Lower leg skin (tissue), 4 donors: Measurements from ENCODE around the gene ZNF419. TPM values are rescaled to one million over a fixed set of nuclear protein-coding genes. Genes with fewer than 3 reads are reported as not detected.

Experiments
- DNase-seq, 2 donors: peaks; one replicate each; pipeline ENCODE4 v3.0.0-alpha.2; 2019; ENCODE audit warnings: low spot score in 2 of 2
- H3K4me3 ChIP-seq: fragments of 200-600 bp; sonication (generic); 2 replicates; pipeline ENCODE4 v1.5.1; 2017; ENCODE audit warnings: mild to moderate bottlenecking, low read depth; ENCODE audit not compliant: poor library complexity, severe bottlenecking
- POLR2A ChIP-seq, 2 donors: fragments of 450-650 bp; IDR thresholded peaks; one replicate each; pipeline ENCODE4 v1.6.1; 2016 to 2017; ENCODE audit warnings: antibody characterized with exemption in 2 of 2, mild to moderate bottlenecking in 1 of 2, moderate library complexity in 1 of 2
- WGBS, 2 donors: methylation state at CpG; one replicate each; pipeline ENCODE4 v1.1.5; 2018; 5-methylcytosine and 5-hydroxymethylcytosine counted together
- intact Hi-C: fragments of 100-400 bp; cut with DNase I; formaldehyde crosslinking; loops from one replicate; pipeline ENCODE4 v1.15.0; 2023; ENCODE audit warnings: low total_unique reads
- total RNA-seq, 4 donors: library from RNA; depleted of rRNA; stranded (reverse); fragments of >200 nt; gene quantifications; one replicate each; pipeline ENCODE4 v1.1.0, GENCODE V29; 2016
- TF ChIP-seq, protein P1 (sequence below), 3 donors: fragments of 450-650 bp; IDR thresholded peaks; one replicate each; pipeline ENCODE4 v1.5.1; 2016; ENCODE audit warnings: antibody characterized with exemption in 3 of 3, mild to moderate bottlenecking in 3 of 3, moderate library complexity in 2 of 3

ZNF419 gene
- total RNA-seq, 4 donors from 2014 or later, result 7.8 to 26.6 (median 13.4) TPM

DNA sequence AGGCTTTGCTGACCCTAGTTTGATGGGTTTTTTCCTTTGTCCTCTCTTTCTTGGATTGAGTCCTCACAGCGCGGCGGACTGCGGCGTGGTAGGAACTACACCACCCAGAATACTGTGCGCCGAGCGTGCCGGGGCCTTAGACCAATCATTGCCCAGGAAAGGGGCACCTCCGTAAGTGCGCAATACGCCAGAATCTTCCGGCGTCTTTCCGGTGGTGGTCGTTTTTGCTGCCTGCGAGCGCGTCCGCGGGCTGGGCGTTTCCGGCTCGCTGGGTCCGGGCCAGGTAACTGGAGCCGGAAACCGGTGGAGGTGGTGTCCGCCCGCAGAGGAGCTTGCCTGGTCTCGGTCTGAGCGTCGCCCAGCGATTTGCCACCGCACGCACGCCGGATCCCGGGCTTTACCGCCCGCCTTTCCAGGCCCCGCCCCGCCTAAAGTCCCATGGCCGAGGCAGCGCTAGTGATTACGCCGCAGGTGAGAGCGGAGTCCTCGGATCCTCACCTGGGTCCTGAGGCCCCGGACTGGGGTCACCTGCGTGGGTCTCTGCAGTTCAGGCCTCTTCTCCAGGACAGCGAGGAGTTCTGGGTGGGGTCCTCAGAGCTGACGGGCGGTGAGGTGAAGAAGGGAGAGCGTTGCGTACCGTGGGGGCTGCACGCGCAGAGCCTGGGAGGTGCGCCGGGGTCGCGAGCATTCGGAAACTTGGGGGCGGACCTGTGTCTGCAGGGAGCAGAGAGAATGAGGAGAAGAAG is 39.8 kb downstream of the ZNF419 start, which contains the start of gene ZNF549:
Gene ZNF549, plus strand, starts transcription at position 221 of the 746 bp plus-strand sequence. Its CDS starts 218 bp downstream, at position 439.
- peak; percentile 82 to 96 for DNase-seq
- H3K4me3 ChIP-seq, result peak within 1 kb of the TSS; percentile 71
- intact Hi-C loops, result no loop called here
- TF ChIP-seq, protein P1, sequence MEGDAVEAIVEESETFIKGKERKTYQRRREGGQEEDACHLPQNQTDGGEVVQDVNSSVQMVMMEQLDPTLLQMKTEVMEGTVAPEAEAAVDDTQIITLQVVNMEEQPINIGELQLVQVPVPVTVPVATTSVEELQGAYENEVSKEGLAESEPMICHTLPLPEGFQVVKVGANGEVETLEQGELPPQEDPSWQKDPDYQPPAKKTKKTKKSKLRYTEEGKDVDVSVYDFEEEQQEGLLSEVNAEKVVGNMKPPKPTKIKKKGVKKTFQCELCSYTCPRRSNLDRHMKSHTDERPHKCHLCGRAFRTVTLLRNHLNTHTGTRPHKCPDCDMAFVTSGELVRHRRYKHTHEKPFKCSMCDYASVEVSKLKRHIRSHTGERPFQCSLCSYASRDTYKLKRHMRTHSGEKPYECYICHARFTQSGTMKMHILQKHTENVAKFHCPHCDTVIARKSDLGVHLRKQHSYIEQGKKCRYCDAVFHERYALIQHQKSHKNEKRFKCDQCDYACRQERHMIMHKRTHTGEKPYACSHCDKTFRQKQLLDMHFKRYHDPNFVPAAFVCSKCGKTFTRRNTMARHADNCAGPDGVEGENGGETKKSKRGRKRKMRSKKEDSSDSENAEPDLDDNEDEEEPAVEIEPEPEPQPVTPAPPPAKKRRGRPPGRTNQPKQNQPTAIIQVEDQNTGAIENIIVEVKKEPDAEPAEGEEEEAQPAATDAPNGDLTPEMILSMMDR (IDR thresholded peaks at IDR 0.05), result no peak
- no peak for TF ChIP-seq POLR2A (IDR thresholded peaks at IDR 0.05)
- 2 to 4% methylated on average over 56 to 64 of the region's 64 CpGs for WGBS, 2 donors

- 95 to 97% methylated on average over 7 of the region's 7 CpGs for WGBS, 2 donors
- H3K4me3 ChIP-seq, result no peak overlapping the region
- no peak for DNase-seq
- intact Hi-C loops, result no loop called here
- no peak for TF ChIP-seq POLR2A (IDR thresholded peaks at IDR 0.05)
- TF ChIP-seq, protein P1 (IDR thresholded peaks at IDR 0.05), result no peak
Observed at GRCh38 chr19:57537953-57538547, 50.5 kb downstream of the ZNF419 start.

Other genes with a start within 250 kb of the ZNF419 start
- gene ZNF805, start 247.1 kb upstream of the ZNF419 start, total RNA-seq, result 10 to 100 TPM; 18.1 to 23.0 (median 20.3) TPM
- gene ZNF460, start 207.3 kb upstream of the ZNF419 start, total RNA-seq, result 10 to 100 TPM; 57.6 to 71.0 (median 65.5) TPM
- 10 to 100 TPM; 11.4 to 15.7 (median 12.4) TPM for gene ZNF543, start 167.3 kb upstream of the ZNF419 start, total RNA-seq
- gene ZNF304, start 136.5 kb upstream of the ZNF419 start, total RNA-seq, result 10 to 100 TPM in 1 of 4 donors, 1 to 10 TPM in 3; 8.3 to 11.8 (median 8.9) TPM
- 10 to 100 TPM; 11.3 to 20.1 (median 19.5) TPM for gene TRAPPC2B, start 124.2 kb upstream of the ZNF419 start, total RNA-seq
- 1 to 10 TPM in 3 of 4 donors, under 1 TPM in 1; 0.42 to 2.4 (median 1.4) TPM for gene ZNF547, start 124.2 kb upstream of the ZNF419 start, total RNA-seq
- gene ZNF548, start 97.9 kb upstream of the ZNF419 start, total RNA-seq, result 10 to 100 TPM; 20.3 to 29.3 (median 23.5) TPM
- gene ZNF17, start 76.6 kb upstream of the ZNF419 start, total RNA-seq, result 10 to 100 TPM in 2 of 4 donors, 1 to 10 TPM in 2; 8.9 to 30.3 (median 14.0) TPM
- gene ZNF749, start 52.4 kb upstream of the ZNF419 start, total RNA-seq, result 10 to 100 TPM in 3 of 4 donors, 1 to 10 TPM in 1; 7.8 to 16.1 (median 12.9) TPM
- 1 to 10 TPM in 1 of 4 donors, under 1 TPM in 3; 0.25 to 1.4 (median 0.86) TPM for gene VN1R1, start 30.6 kb upstream of the ZNF419 start, total RNA-seq
- gene ZNF772, start 10.2 kb upstream of the ZNF419 start, total RNA-seq, result 10 to 100 TPM; 11.6 to 18.3 (median 12.2) TPM
- 10 to 100 TPM in 3 of 4 donors, 1 to 10 TPM in 1; 5.7 to 30.8 (median 17.5) TPM for gene ZNF773, start 12.2 kb downstream of the ZNF419 start, total RNA-seq
- 1 to 10 TPM; 4.4 to 5.5 (median 4.9) TPM for gene ZNF549, start 39.6 kb downstream of the ZNF419 start, total RNA-seq
- gene ZNF550, start 72.1 kb downstream of the ZNF419 start, total RNA-seq, result 10 to 100 TPM in 3 of 4 donors, 1 to 10 TPM in 1; 9.8 to 19.2 (median 13.5) TPM
- gene ZNF416, start 91.2 kb downstream of the ZNF419 start, total RNA-seq, result 10 to 100 TPM in 1 of 4 donors, 1 to 10 TPM in 3; 6.7 to 10.2 (median 8.4) TPM
- gene ZIK1, start 96.4 kb downstream of the ZNF419 start, total RNA-seq, result 10 to 100 TPM in 1 of 4 donors, 1 to 10 TPM in 3; 2.0 to 12.7 (median 4.3) TPM
- 10 to 100 TPM in 1 of 4 donors, 1 to 10 TPM in 3; 4.8 to 16.9 (median 6.1) TPM for gene ZNF530, start 112.1 kb downstream of the ZNF419 start, total RNA-seq
- gene ZNF134, start 126.5 kb downstream of the ZNF419 start, total RNA-seq, result 10 to 100 TPM; 19.1 to 42.5 (median 34.6) TPM
- gene ZNF211, start 145.4 kb downstream of the ZNF419 start, total RNA-seq, result 10 to 100 TPM; 12.9 to 33.5 (median 17.7) TPM
- under 1 TPM in 2 of 4 donors, not detected in 2; 0.39 to 0.71 TPM for gene ZSCAN4, start 181.2 kb downstream of the ZNF419 start, total RNA-seq
- gene ZNF551, start 194.2 kb downstream of the ZNF419 start, total RNA-seq, result 10 to 100 TPM in 3 of 4 donors, 1 to 10 TPM in 1; 9.3 to 20.8 (median 19.5) TPM
- gene ZNF154, start 221.5 kb downstream of the ZNF419 start, total RNA-seq, result 1 to 10 TPM in 1 of 4 donors, under 1 TPM in 3; 0.15 to 1.0 (median 0.77) TPM
- 1 to 10 TPM in 2 of 4 donors, under 1 TPM in 2; 0.88 to 4.3 (median 2.0) TPM for gene ZNF671, start 239.9 kb downstream of the ZNF419 start, total RNA-seq